Measurements from ENCODE around the gene TRIOBP.

Gene TRIOBP

GRCh38 chr22:37664249-37665101, 32.4 kb upstream of the TRIOBP start:
- no peak for DNase-seq

GRCh38 chr22:37665487-37665886, 31.4 kb upstream of the TRIOBP start:
- no peak for DNase-seq

- no peak for DNase-seq
Measured at GRCh38 chr22:37669586-37669985, 27.3 kb upstream of the TRIOBP start.

GRCh38 chr22:37672206-37672919, 24.5 kb upstream of the TRIOBP start:
- DNase-seq: peak; percentile 26

GRCh38 chr22:37672920-37673455, 23.9 kb upstream of the TRIOBP start:
- no peak for DNase-seq

GRCh38 chr22:37674248-37674647, 22.6 kb upstream of the TRIOBP start:
- DNase-seq: no peak

GRCh38 chr22:37674951-37675929, 21.6 kb upstream of the TRIOBP start, which contains the start of gene LGALS1:
Gene LGALS1 (plus strand): TSS chr22:37675636. CDS start chr22:37675703, 67 bp downstream.
- DNase-seq: peak; percentile 42

GRCh38 chr22:37675930-37676735, 20.7 kb upstream of the TRIOBP start:
- DNase-seq: no peak

- DNase-seq: peak; percentile 94
Measured at GRCh38 chr22:37676736-37677492, 19.9 kb upstream of the TRIOBP start.

GRCh38 chr22:37677493-37677974, 19.3 kb upstream of the TRIOBP start:
- DNase-seq: no peak

- DNase-seq: no peak
Measured at GRCh38 chr22:37678372-37678771, 18.5 kb upstream of the TRIOBP start.

GRCh38 chr22:37679670-37680069, 17.2 kb upstream of the TRIOBP start:
- DNase-seq: no peak

GRCh38 chr22:37680191-37680851, 16.5 kb upstream of the TRIOBP start:
- no peak for DNase-seq

- DNase-seq: no peak
Measured at GRCh38 chr22:37681001-37681424, 15.8 kb upstream of the TRIOBP start.

- DNase-seq: peak; percentile 72
Measured at GRCh38 chr22:37681556-37682049, 15.2 kb upstream of the TRIOBP start.

GRCh38 chr22:37684803-37685615, 11.8 kb upstream of the TRIOBP start:
- DNase-seq: no peak

GRCh38 chr22:37686002-37686982, 10.6 kb upstream of the TRIOBP start, which contains the start of gene NOL12:
Gene NOL12 (plus strand): TSS chr22:37686343. CDS start chr22:37686393, 50 bp downstream.
- peak; percentile 75 for DNase-seq

GRCh38 chr22:37690407-37690806, 6.4 kb upstream of the TRIOBP start:
- no peak for DNase-seq

Data from activated naive CD4-positive, alpha-beta T cell treated with anti-CD3 and anti-CD28 coated beads, Interleukin-2, amount 50 U/mL, for 16 hours (primary cell).